ENCODE measurements around the gene PCMT1. TPM values are rescaled to one million over a fixed set of nuclear protein-coding genes. Genes with fewer than 3 reads are reported as not detected.

The PCMT1 gene
- 100 to 1,000 TPM in 1 of 9 donors, 10 to 100 TPM in 8; 55.7 to 103 (median 61.9) TPM for total RNA-seq
- polyA plus RNA-seq: 100 to 1,000 TPM in 1 of 3 donors, 10 to 100 TPM in 2; 15.9 to 113 (median 18.3) TPM
- long read RNA-seq, donor 1, transcript PCMT1-201 (7 exons, 1,293 nt): minor isoform, 14 of 42 reads
- long read RNA-seq, donor 1, transcript PCMT1-205 (8 exons, 1,984 nt): minor isoform, 7 of 42 reads
- long read RNA-seq, donor 1, transcript PCMT1-203 (8 exons, 1,938 nt): major isoform, 21 of 42 reads
- long read RNA-seq, donor 1, partial matches to known transcripts: 0 of 42 reads
- long read RNA-seq, donor 1, other reads (novel, unspliced or antisense): 0 of 42 reads
- long read RNA-seq, donor 2, transcript PCMT1-205 (8 exons, 1,984 nt): minor isoform, 5 of 22 reads
- long read RNA-seq, donor 2, transcript PCMT1-203 (8 exons, 1,938 nt): major isoform, 9 of 22 reads
- long read RNA-seq, donor 2, transcript PCMT1-201 (7 exons, 1,293 nt): minor isoform, 8 of 22 reads
- long read RNA-seq, donor 2, partial matches to known transcripts: 0 of 22 reads
- long read RNA-seq, donor 2, other reads (novel, unspliced or antisense): 0 of 22 reads
- long read RNA-seq, donor 3, transcript PCMT1-205 (8 exons, 1,984 nt): major isoform, 17 of 48 reads
- long read RNA-seq, donor 3, transcript PCMT1-203 (8 exons, 1,938 nt): minor isoform, 12 of 48 reads
- long read RNA-seq, donor 3, transcript PCMT1-201 (7 exons, 1,293 nt): minor isoform, 12 of 48 reads
- long read RNA-seq, donor 3, partial matches to known transcripts: 7 of 48 reads
- long read RNA-seq, donor 3, other reads (novel, unspliced or antisense): 0 of 48 reads
- long read RNA-seq, donor 4, transcript PCMT1-205 (8 exons, 1,984 nt): major isoform, 23 of 61 reads
- long read RNA-seq, donor 4, transcript PCMT1-201 (7 exons, 1,293 nt): minor isoform, 13 of 61 reads
- long read RNA-seq, donor 4, transcript PCMT1-203 (8 exons, 1,938 nt): minor isoform, 22 of 61 reads
- long read RNA-seq, donor 4, partial matches to known transcripts: 2 of 61 reads
- long read RNA-seq, donor 4, other reads (novel, unspliced or antisense): 1 of 61 reads
- long read RNA-seq, donor 5, transcript PCMT1-205 (8 exons, 1,984 nt): minor isoform, 38 of 118 reads
- long read RNA-seq, donor 5, transcript PCMT1-201 (7 exons, 1,293 nt): minor isoform, 24 of 118 reads
- long read RNA-seq, donor 5, transcript PCMT1-203 (8 exons, 1,938 nt): major isoform, 52 of 118 reads
- long read RNA-seq, donor 5, partial matches to known transcripts: 0 of 118 reads
- long read RNA-seq, donor 5, other reads (novel, unspliced or antisense): 4 of 118 reads
- long read RNA-seq, donor 6, transcript PCMT1-203 (8 exons, 1,938 nt): major isoform, 24 of 53 reads
- long read RNA-seq, donor 6, transcript PCMT1-201 (7 exons, 1,293 nt): minor isoform, 5 of 53 reads
- long read RNA-seq, donor 6, transcript PCMT1-205 (8 exons, 1,984 nt): minor isoform, 19 of 53 reads
- long read RNA-seq, donor 6, partial matches to known transcripts: 2 of 53 reads
- long read RNA-seq, donor 6, other reads (novel, unspliced or antisense): 3 of 53 reads
- long read RNA-seq, donor 7, transcript PCMT1-205 (8 exons, 1,984 nt): major isoform, 10 of 25 reads
- long read RNA-seq, donor 7, transcript PCMT1-201 (7 exons, 1,293 nt): minor isoform, 9 of 25 reads
- long read RNA-seq, donor 7, transcript PCMT1-203 (8 exons, 1,938 nt): minor isoform, 6 of 25 reads
- long read RNA-seq, donor 7, partial matches to known transcripts: 0 of 25 reads
- long read RNA-seq, donor 7, other reads (novel, unspliced or antisense): 0 of 25 reads
- long read RNA-seq, donor 8, transcript PCMT1-203 (8 exons, 1,938 nt): major isoform, 25 of 51 reads
- long read RNA-seq, donor 8, transcript PCMT1-201 (7 exons, 1,293 nt): minor isoform, 8 of 51 reads
- long read RNA-seq, donor 8, transcript PCMT1-205 (8 exons, 1,984 nt): minor isoform, 18 of 51 reads
- long read RNA-seq, donor 8, partial matches to known transcripts: 0 of 51 reads
- long read RNA-seq, donor 8, other reads (novel, unspliced or antisense): 0 of 51 reads
- long read RNA-seq, donor 9, transcript PCMT1-205 (8 exons, 1,984 nt): major isoform, 13 of 27 reads
- long read RNA-seq, donor 9, transcript PCMT1-203 (8 exons, 1,938 nt): minor isoform, 10 of 27 reads
- long read RNA-seq, donor 9, partial matches to known transcripts: 0 of 27 reads
- long read RNA-seq, donor 9, other reads (novel, unspliced or antisense): 0 of 27 reads
- long read RNA-seq, donor 10, transcript PCMT1-201 (7 exons, 1,293 nt): minor isoform, 6 of 28 reads
- long read RNA-seq, donor 10, transcript PCMT1-205 (8 exons, 1,984 nt): minor isoform, 7 of 28 reads
- long read RNA-seq, donor 10, transcript PCMT1-203 (8 exons, 1,938 nt): major isoform, 15 of 28 reads
- long read RNA-seq, donor 10, partial matches to known transcripts: 0 of 28 reads
- long read RNA-seq, donor 10, other reads (novel, unspliced or antisense): 0 of 28 reads

DNA sequence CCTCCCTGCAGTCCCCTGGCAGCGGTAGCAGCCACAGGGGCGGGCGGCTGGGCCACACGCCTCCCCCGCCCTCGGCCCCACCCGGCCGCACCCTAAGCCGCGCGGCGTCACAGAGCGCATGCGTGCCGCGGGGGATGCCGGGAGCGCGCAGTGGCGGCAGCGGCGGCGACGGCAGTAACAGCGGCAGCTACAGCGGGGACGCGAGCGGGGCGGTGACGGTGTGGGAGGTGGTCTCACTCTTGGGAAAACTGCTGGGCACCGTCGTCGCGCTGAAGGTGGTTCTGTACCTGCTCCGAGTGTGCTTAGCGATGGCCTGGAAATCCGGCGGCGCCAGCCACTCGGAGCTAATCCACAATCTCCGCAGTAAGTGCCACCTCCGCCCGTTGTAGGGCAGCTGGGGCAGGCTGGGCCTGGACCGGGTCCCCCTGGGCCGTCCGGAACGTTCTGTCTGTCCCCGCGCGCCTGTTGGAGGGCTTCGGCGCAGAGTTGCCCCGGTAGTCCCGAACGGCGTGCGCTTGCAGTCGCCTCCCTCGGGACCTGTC, at the start of gene PCMT1:
Gene PCMT1 (plus strand): TSS at position 148 of the 542 bp plus-strand sequence. CDS start 161 bp downstream, at position 309.
- peaks cover 15 to 33% of the 10 kb centered on the region in 2 donors for H3K4me1 ChIP-seq (replicated peaks in 1 of 2)
- WGBS, 4 donors: 0% methylated on average over 1 to 60 of the region's 60 CpGs; no CpG with 5 or more reads in 1 of the 4 donors
- intact Hi-C loops (cut with DNase I): no loop called here

DNA sequence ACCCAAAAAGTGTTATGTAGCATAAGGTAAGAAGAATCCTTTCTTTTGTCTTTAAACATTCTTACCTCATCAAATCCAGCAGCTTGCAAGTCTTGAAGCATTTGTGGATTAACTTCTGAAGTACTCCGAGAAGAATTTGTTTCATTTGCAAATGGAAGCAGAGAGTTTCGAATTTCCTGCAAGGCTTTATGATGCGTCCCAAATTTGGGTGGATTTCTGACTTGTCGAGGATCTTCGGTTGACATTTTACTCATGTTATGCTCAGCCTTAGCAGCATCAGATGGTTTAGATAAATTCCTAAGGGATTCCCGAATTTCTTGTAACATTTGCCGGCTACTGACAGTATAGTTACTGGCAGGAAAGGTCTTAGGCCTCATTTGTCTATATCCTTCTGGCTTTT, 47.8 kb upstream of the PCMT1 start:
- H3K27ac ChIP-seq: no peak overlapping the region
- no peak for TF ChIP-seq POLR2A (IDR thresholded peaks at IDR 0.05)
- TF ChIP-seq CTCF (IDR thresholded peaks at IDR 0.05): no peak
- no peak for DNase-seq
- peaks cover 4 to 23% of the 10 kb centered on the region in 2 donors for H3K4me1 ChIP-seq (replicated peaks in 1 of 2)
- WGBS, 4 donors: 76 to 85% (median 82%) methylated on average over 7 of the region's 7 CpGs
- H3K27me3 ChIP-seq: no peaks in the 10 kb centered on the region
- intact Hi-C loops (cut with DNase I): no loop called here
- H3K4me3 ChIP-seq: no peak overlapping the region
- peaks cover 0 to 10% of the 10 kb centered on the region in 2 donors for H3K36me3 ChIP-seq (replicated peaks in 1 of 2)
- H3K9me3 ChIP-seq (replicated peaks in 1 of 3): no peaks in the 10 kb centered on the region

More for the DNA sequence above, at the start of gene PCMT1:
- no peak for TF ChIP-seq CTCF (IDR thresholded peaks at IDR 0.05)
- TF ChIP-seq POLR2A (IDR thresholded peaks at IDR 0.05): peak; percentile 62 to 94
- DNase-seq: peak; percentile 88 to 94 (median 92)
- H3K27me3 ChIP-seq: no peaks in the 10 kb centered on the region
- H3K27ac ChIP-seq: peak within 1 kb of the TSS; percentile 43 to 95 (median 89)
- no peaks in the 10 kb centered on the region for H3K36me3 ChIP-seq (replicated peaks in 1 of 2)
- no peaks in the 10 kb centered on the region for H3K9me3 ChIP-seq (replicated peaks in 1 of 3)
- peak within 1 kb of the TSS; percentile 58 to 90 (median 86) for H3K4me3 ChIP-seq

GRCh38 chr6:149711711-149712110, 37.8 kb upstream of the PCMT1 start:
- no peak overlapping the region for H3K4me3 ChIP-seq
- TF ChIP-seq CTCF (IDR thresholded peaks at IDR 0.05) (no peak), POLR2A (IDR thresholded peaks at IDR 0.05) (no peak)
- DNase-seq: no peak
- 95 to 100% (median 97%) methylated on average over 5 of the region's 5 CpGs for WGBS, 4 donors
- no peak overlapping the region for H3K27ac ChIP-seq
- H3K27me3 ChIP-seq: no peaks in the 10 kb centered on the region
- intact Hi-C loops (cut with DNase I): no loop called here
- peaks cover 5 to 50% of the 10 kb centered on the region in 2 donors for H3K4me1 ChIP-seq (replicated peaks in 1 of 2)
- H3K36me3 ChIP-seq (replicated peaks in 1 of 2): no peaks in the 10 kb centered on the region
- H3K9me3 ChIP-seq (replicated peaks in 1 of 3): no peaks in the 10 kb centered on the region

Measured in adrenal gland (tissue), 19 donors.